Cardiac fibroblast (primary cell): Measurements from ENCODE around the gene TMEFF2.

Experiments used
- DNase-seq, 2 donors: peaks; one replicate each; pipeline versions ENCODE4 v3.0.0 to v3.0.0-alpha.2; 2010; ENCODE audit warnings: low read depth in 2 of 2
- H3K4me3 ChIP-seq, 2 donors: replicated peaks in 1 of 2; 1 replicate in 1 of 2; 2 replicates in 1 of 2; pipeline ENCODE4 v1.5.1; 2011; ENCODE audit warnings: low read depth in 2 of 2, low read length in 2 of 2, mild to moderate bottlenecking in 2 of 2, moderate library complexity in 1 of 2
- CTCF ChIP-seq: IDR thresholded peaks from one replicate; pipeline ENCODE4 v1.5.1; 2011; ENCODE audit warnings: low read depth, mild to moderate bottlenecking, low read length, inconsistent platforms

TMEFF2 gene

GRCh38 chr2:192064459-192064858 lies 130.3 kb downstream of the TMEFF2 start:
- no peak for TF ChIP-seq CTCF
- H3K4me3 ChIP-seq: no peak overlapping the region

GRCh38 chr2:192060161-192060560 lies 134.6 kb downstream of the TMEFF2 start:
- DNase-seq: no peak
- H3K4me3 ChIP-seq: no peak overlapping the region
- no peak for TF ChIP-seq CTCF

More at GRCh38 chr2:192064459-192064858, 130.3 kb downstream of the TMEFF2 start:
- no peak for DNase-seq

GRCh38 chr2:192059266-192059665 lies 135.5 kb downstream of the TMEFF2 start:
- TF ChIP-seq CTCF: no peak
- no peak overlapping the region for H3K4me3 ChIP-seq
- no peak for DNase-seq

DNA sequence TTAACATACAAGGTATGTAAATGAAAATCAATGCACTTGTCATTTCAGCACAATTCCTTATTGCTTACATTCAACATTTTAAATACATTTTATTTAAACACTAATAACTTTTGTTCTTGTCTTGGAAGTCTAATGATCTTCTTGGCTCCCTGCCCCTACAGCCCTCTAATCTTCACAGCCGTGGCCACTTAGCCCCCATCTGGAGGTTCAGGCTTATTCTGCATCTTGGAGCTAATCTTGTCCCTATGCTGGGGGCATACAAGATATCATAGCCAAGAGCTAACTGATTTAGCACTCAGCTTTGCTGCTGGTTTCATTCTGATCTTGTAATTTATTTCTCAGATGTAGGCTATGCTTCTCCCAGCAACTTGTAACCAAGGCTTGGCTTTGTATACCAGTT lies 140.8 kb downstream of the TMEFF2 start:
- H3K4me3 ChIP-seq: no peak overlapping the region
- TF ChIP-seq CTCF: no peak
- DNase-seq: no peak

- no peak for DNase-seq
- H3K4me3 ChIP-seq: no peak overlapping the region
- TF ChIP-seq CTCF: no peak
Measured at GRCh38 chr2:192051533-192051932, 143.2 kb downstream of the TMEFF2 start.

GRCh38 chr2:192049362-192049761 lies 145.4 kb downstream of the TMEFF2 start:
- H3K4me3 ChIP-seq: no peak overlapping the region
- no peak for DNase-seq
- no peak for TF ChIP-seq CTCF
